Endodermal cell (in vitro differentiated cells): ENCODE data around the gene CHIT1. TPM values are rescaled to one million over a fixed set of nuclear protein-coding genes. Genes with fewer than 3 reads are reported as not detected.

Experiments
- DNase-seq: peaks from one replicate; pipeline ENCODE4 v3.0.0-alpha.2; 2017
- H3K27ac ChIP-seq: 2 replicates; pipeline ENCODE4 v1.5.1; 2013; ENCODE audit warnings: mild to moderate bottlenecking, low read depth, low read length, moderate library complexity
- H3K27me3 ChIP-seq: 2 replicates; pipeline ENCODE4 v1.6.1; 2013; ENCODE audit warnings: mild to moderate bottlenecking, low read length, moderate library complexity; ENCODE audit not compliant: insufficient read depth, control insufficient read depth, poor library complexity, severe bottlenecking
- H3K36me3 ChIP-seq: 2 replicates; pipeline ENCODE4 v1.7.0; 2013; ENCODE audit warnings: mild to moderate bottlenecking, low read length, moderate library complexity; ENCODE audit not compliant: control insufficient read depth, insufficient read depth
- H3K4me1 ChIP-seq: one replicate; pipeline ENCODE4 v1.7.0; 2013; ENCODE audit warnings: low read length; ENCODE audit not compliant: control insufficient read depth, insufficient read depth
- H3K4me3 ChIP-seq: 2 replicates; pipeline ENCODE4 v1.5.1; 2013; ENCODE audit warnings: mild to moderate bottlenecking, low read length, moderate library complexity
- H3K9ac ChIP-seq: 2 replicates; pipeline ENCODE4 v1.6.1; 2013; ENCODE audit warnings: mild to moderate bottlenecking, low read length, moderate library complexity; ENCODE audit not compliant: poor library complexity, severe bottlenecking; ENCODE audit errors: extremely low read depth
- H3K9me3 ChIP-seq: 2 replicates; pipeline ENCODE4 v1.6.1; 2013; ENCODE audit warnings: mild to moderate bottlenecking, low read length, moderate library complexity; ENCODE audit not compliant: control insufficient read depth
- H3K27ac Mint-ChIP-seq: 2 replicates; pipeline ENCODE4 v1.8.0; 2020; ENCODE audit warnings: mixed read lengths
- H3K27me3 Mint-ChIP-seq: 2 replicates; pipeline ENCODE4 v1.8.0; 2021; ENCODE audit warnings: mild to moderate bottlenecking, mixed read lengths; ENCODE audit not compliant: insufficient read depth
- H3K36me3 Mint-ChIP-seq: 2 replicates; pipeline ENCODE4 v1.8.0; 2020; ENCODE audit warnings: low read depth, mixed read lengths
- H3K4me1 Mint-ChIP-seq: 2 replicates; pipeline ENCODE4 v1.8.0; 2020; ENCODE audit warnings: mixed read lengths
- H3K4me3 Mint-ChIP-seq: 2 replicates; pipeline ENCODE4 v1.8.0; 2020; ENCODE audit warnings: mild to moderate bottlenecking, moderate library complexity, mixed read lengths
- H3K9me3 Mint-ChIP-seq: 2 replicates; pipeline ENCODE4 v1.8.0; 2020; ENCODE audit warnings: mild to moderate bottlenecking, mixed read lengths
- CTCF ChIP-seq: fragments of 200-600 bp; sonication (generic); conservative IDR thresholded peaks from 2 replicates; pipeline ENCODE4 v1.5.0; 2021; ENCODE audit warnings: antibody characterized with exemption, mild to moderate bottlenecking
- WGBS, 2 experiments: methylation state at CpG; one replicate each; pipeline versions ENCODE4 v1.1.5 to v1.1.7; 2013; ENCODE audit warnings: missing lambda C conversion rate in 2 of 2, mixed read lengths in 1 of 2; ENCODE audit not compliant: insufficient coverage in 1 of 2, insufficient read length in 1 of 2; 5-methylcytosine and 5-hydroxymethylcytosine counted together
- total RNA-seq, 2 donors: library from RNA; stranded (reverse); fragmentation: NEBNext Ultra II Directional in 1 of 2; extraction: Animal tissue kit (Norgen Biotek cat#: 25700) in 1 of 2; gene quantifications; 2 replicates in 1 of 2; 3 replicates in 1 of 2; pipeline ENCODE4 v1.2.1, GENCODE V29; 2021

Gene CHIT1
- total RNA-seq, 2 donors from 2014 or later: 0.07 TPM; not detected in 1

- Histone ChIP-seq H3K36me3 (no peaks in the 10 kb centered on the region), H3K9me3 (no peaks in the 10 kb centered on the region), H3K4me3 (no peak overlapping the region), H3K4me1 (peaks cover 15% of the 10 kb centered on the region), H3K9ac (no peak overlapping the region), H3K27me3 (peaks cover 11% of the 10 kb centered on the region), H3K27ac (peak overlapping the region; percentile 15)
- no peak overlapping the region for H3K27ac Mint-ChIP-seq
- WGBS, 2 experiments: 23 to 28% methylated on average over 11 to 32 of the region's 32 CpGs
- H3K4me3 Mint-ChIP-seq: peak overlapping the region; percentile 39
- peaks cover 22% of the 10 kb centered on the region for H3K4me1 Mint-ChIP-seq
- H3K9me3 Mint-ChIP-seq: no peaks in the 10 kb centered on the region
- peak; percentile 95 for DNase-seq
- no peaks in the 10 kb centered on the region for H3K36me3 Mint-ChIP-seq
- TF ChIP-seq CTCF: peak; percentile 100
- peaks cover 42% of the 10 kb centered on the region for H3K27me3 Mint-ChIP-seq
Measured at GRCh38 chr1:203273206-203273868, 43.9 kb upstream of the CHIT1 start.

GRCh38 chr1:203272633-203273205 lies 43.2 kb upstream of the CHIT1 start:
- Mint-ChIP-seq H3K27ac (no peak overlapping the region), H3K9me3 (no peaks in the 10 kb centered on the region), H3K27me3 (peaks cover 45% of the 10 kb centered on the region), H3K4me3 (peak overlapping the region; percentile 39), H3K36me3 (no peaks in the 10 kb centered on the region), H3K4me1 (peaks cover 19% of the 10 kb centered on the region)
- no peak for DNase-seq
- H3K4me1 ChIP-seq: peaks cover 11% of the 10 kb centered on the region
- H3K9ac ChIP-seq: no peak overlapping the region
- no peak overlapping the region for H3K4me3 ChIP-seq
- no peak for TF ChIP-seq CTCF
- H3K27me3 ChIP-seq: peaks cover 13% of the 10 kb centered on the region
- H3K27ac ChIP-seq: no peak overlapping the region
- H3K36me3 ChIP-seq: no peaks in the 10 kb centered on the region
- H3K9me3 ChIP-seq: no peaks in the 10 kb centered on the region
- 37 to 45% methylated on average over 7 to 17 of the region's 17 CpGs for WGBS, 2 experiments

- H3K27me3 ChIP-seq: peaks cover 17% of the 10 kb centered on the region
- no peaks in the 10 kb centered on the region for H3K36me3 ChIP-seq
- peaks cover 21% of the 10 kb centered on the region for H3K4me1 Mint-ChIP-seq
- H3K9me3 ChIP-seq: no peaks in the 10 kb centered on the region
- H3K4me3 ChIP-seq: no peak overlapping the region
- H3K9me3 Mint-ChIP-seq: no peaks in the 10 kb centered on the region
- no peak overlapping the region for H3K9ac ChIP-seq
- no peak overlapping the region for H3K27ac ChIP-seq
- no peak overlapping the region for H3K27ac Mint-ChIP-seq
- peaks cover 45% of the 10 kb centered on the region for H3K27me3 Mint-ChIP-seq
- no peaks in the 10 kb centered on the region for H3K36me3 Mint-ChIP-seq
- WGBS, 2 experiments: 93 to 98% methylated on average over 3 to 6 of the region's 6 CpGs
- peaks cover 11% of the 10 kb centered on the region for H3K4me1 ChIP-seq
- peak; percentile 36 for DNase-seq
- no peak overlapping the region for H3K4me3 Mint-ChIP-seq
- TF ChIP-seq CTCF: no peak
Measured at GRCh38 chr1:203271962-203272632, 42.6 kb upstream of the CHIT1 start.
